Right lobe of liver (tissue), 4 donors: ENCODE data around the gene LRRC4.

Experiments
- POLR2A ChIP-seq: fragments of 450-650 bp; IDR thresholded peaks from one replicate; pipeline ENCODE4 v1.6.1; 2017; ENCODE audit warnings: antibody characterized with exemption, mild to moderate bottlenecking
- TF ChIP-seq, protein P1 (sequence below), 4 donors: fragments of 200-600 bp in 3 of 4; fragments of 450-650 bp in 1 of 4; IDR thresholded peaks; one replicate each; pipeline versions ENCODE4 v1.5.1 to v1.8.0; 2016 to 2022; ENCODE audit warnings: antibody characterized with exemption in 4 of 4, mild to moderate bottlenecking in 2 of 4
- donor health status: DM: no; HTN: no; CAD: no.
- donor health status: DM: no; HTN: no; CAD: no.
- donor health status: DM: no; HTN: yes; CAD: no.

DNA sequence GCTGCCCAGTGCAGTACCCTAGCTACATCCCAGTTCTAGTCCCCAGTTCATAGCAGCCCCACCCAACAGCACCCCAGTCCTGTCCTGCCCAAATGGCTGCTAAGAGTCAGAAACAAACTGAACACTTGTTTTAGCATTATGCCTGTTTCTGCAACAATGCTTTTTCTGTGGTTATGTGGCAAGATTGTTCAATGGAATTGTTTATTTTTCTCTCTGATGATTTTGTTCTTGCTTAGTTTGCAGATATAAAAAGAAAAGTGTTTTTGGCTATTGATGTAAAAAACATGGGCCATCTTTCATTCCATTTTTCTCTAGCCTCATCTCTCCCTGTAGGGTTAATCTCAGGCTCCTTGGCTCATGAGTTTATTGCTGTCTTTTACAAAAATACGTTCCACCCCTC lies 42.5 kb downstream of the LRRC4 start:
- TF ChIP-seq, protein P1, sequence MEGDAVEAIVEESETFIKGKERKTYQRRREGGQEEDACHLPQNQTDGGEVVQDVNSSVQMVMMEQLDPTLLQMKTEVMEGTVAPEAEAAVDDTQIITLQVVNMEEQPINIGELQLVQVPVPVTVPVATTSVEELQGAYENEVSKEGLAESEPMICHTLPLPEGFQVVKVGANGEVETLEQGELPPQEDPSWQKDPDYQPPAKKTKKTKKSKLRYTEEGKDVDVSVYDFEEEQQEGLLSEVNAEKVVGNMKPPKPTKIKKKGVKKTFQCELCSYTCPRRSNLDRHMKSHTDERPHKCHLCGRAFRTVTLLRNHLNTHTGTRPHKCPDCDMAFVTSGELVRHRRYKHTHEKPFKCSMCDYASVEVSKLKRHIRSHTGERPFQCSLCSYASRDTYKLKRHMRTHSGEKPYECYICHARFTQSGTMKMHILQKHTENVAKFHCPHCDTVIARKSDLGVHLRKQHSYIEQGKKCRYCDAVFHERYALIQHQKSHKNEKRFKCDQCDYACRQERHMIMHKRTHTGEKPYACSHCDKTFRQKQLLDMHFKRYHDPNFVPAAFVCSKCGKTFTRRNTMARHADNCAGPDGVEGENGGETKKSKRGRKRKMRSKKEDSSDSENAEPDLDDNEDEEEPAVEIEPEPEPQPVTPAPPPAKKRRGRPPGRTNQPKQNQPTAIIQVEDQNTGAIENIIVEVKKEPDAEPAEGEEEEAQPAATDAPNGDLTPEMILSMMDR (IDR thresholded peaks at IDR 0.05) = no peak
- TF ChIP-seq POLR2A = no peak
